Keratinocyte (primary cell): ENCODE data around the gene MRPS35. TPM values are rescaled to one million over a fixed set of nuclear protein-coding genes. Genes with fewer than 3 reads are reported as not detected.

Experiments used
- DNase-seq: peaks from one replicate; pipeline ENCODE4 v3.0.0-alpha.2; 2011; ENCODE audit warnings: low read depth, missing footprints, low spot score
- FAIRE-seq: peaks from 2 replicates; lab custom pipeline; 2011; peaks lifted over from hg19 to GRCh38; lab: Jason Lieb, UNC
- H2AFZ ChIP-seq: 2 replicates; pipeline ENCODE4 v1.6.0; 2012; ENCODE audit warnings: low read length, control low read depth, inconsistent platforms; ENCODE audit not compliant: control insufficient read depth
- H3K27ac ChIP-seq: 2 replicates; pipeline ENCODE4 v1.5.1; 2011; ENCODE audit warnings: low read length; ENCODE audit not compliant: control insufficient read depth, insufficient read depth
- H3K27me3 ChIP-seq: 3 replicates; pipeline ENCODE4 v1.6.0; 2011; ENCODE audit warnings: low read length; ENCODE audit not compliant: control insufficient read depth, insufficient read depth; ENCODE audit errors: extremely low read depth
- H3K36me3 ChIP-seq, 2 experiments: 2 replicates in 1 of 2; 3 replicates in 1 of 2; pipeline ENCODE4 v1.5.1; 2011; ENCODE audit warnings: low read length in 2 of 2, mild to moderate bottlenecking in 1 of 2; ENCODE audit not compliant: control insufficient read depth in 2 of 2, insufficient read depth in 2 of 2; ENCODE audit errors: extremely low read depth in 1 of 2
- H3K4me1 ChIP-seq: 3 replicates; pipeline ENCODE4 v1.5.1; 2011; ENCODE audit warnings: low read length; ENCODE audit not compliant: control insufficient read depth, insufficient read depth; ENCODE audit errors: extremely low read depth
- H3K4me2 ChIP-seq: 3 replicates; pipeline ENCODE4 v1.6.0; 2011; ENCODE audit warnings: low read depth, low read length; ENCODE audit not compliant: control insufficient read depth, insufficient read depth; ENCODE audit errors: extremely low read depth
- H3K4me3 ChIP-seq, 3 experiments: fragments of 200-600 bp in 1 of 3; sonication (generic) in 1 of 3; 2 replicates in 2 of 3; 3 replicates in 1 of 3; pipeline ENCODE4 v1.5.1; 2011 to 2016; ENCODE audit warnings: low read length in 3 of 3, mild to moderate bottlenecking in 3 of 3, control low read depth in 2 of 3, inconsistent platforms in 1 of 3, low read depth in 1 of 3, mixed read lengths in 1 of 3, mixed run types in 1 of 3, moderate library complexity in 1 of 3; ENCODE audit not compliant: control insufficient read depth in 2 of 3, insufficient read depth in 2 of 3; ENCODE audit errors: extremely low read depth in 1 of 3
- H3K79me2 ChIP-seq: 2 replicates; pipeline ENCODE4 v1.6.0; 2012; ENCODE audit warnings: low read length; ENCODE audit not compliant: control insufficient read depth, insufficient read depth
- H3K9ac ChIP-seq: 3 replicates; pipeline ENCODE4 v1.6.0; 2011; ENCODE audit warnings: low read length; ENCODE audit not compliant: control insufficient read depth, insufficient read depth; ENCODE audit errors: extremely low read depth
- H3K9me1 ChIP-seq: 3 replicates; pipeline ENCODE4 v1.6.0; 2011; ENCODE audit warnings: low read length; ENCODE audit not compliant: control insufficient read depth, insufficient read depth; ENCODE audit errors: extremely low read depth
- H3K9me3 ChIP-seq: 2 replicates; pipeline ENCODE4 v1.5.1; 2012; ENCODE audit warnings: low read depth, low read length; ENCODE audit not compliant: control insufficient read depth
- H4K20me1 ChIP-seq: 3 replicates; pipeline ENCODE4 v1.6.0; 2011; ENCODE audit warnings: low read length; ENCODE audit not compliant: control insufficient read depth, insufficient read depth; ENCODE audit errors: extremely low read depth
- EZH2 ChIP-seq: IDR thresholded peaks from one replicate; pipeline ENCODE4 v1.6.1; 2012; ENCODE audit warnings: inconsistent platforms, mild to moderate bottlenecking, low read length, moderate library complexity
- dilution Hi-C: fragments of 300-500 bp; cut with MboI; formaldehyde crosslinking; loops from one replicate; pipeline ENCODE4 v1.7.0; 2020; ENCODE audit warnings: low sequenced_read_pairs; ENCODE audit not compliant: extremely low pct_ligation_motif_present
- polyA minus RNA-seq, 3 experiments: library from RNA; depleted of rRNA, polyadenylated mRNA; stranded (reverse); fragments of >200 nt; gene quantifications; 1 replicate in 1 of 3; 2 replicates in 1 of 3; 3 replicates in 1 of 3; pipeline ENCODE4 v1.2.3, GENCODE V29; 2011
- polyA plus RNA-seq, 5 experiments: library from polyadenylated mRNA; depleted of rRNA in 3 of 5; stranded (reverse) in 3 of 5; stranded (forward) in 1 of 5; unstranded in 1 of 5; fragments of >200 nt; gene quantifications; 1 replicate in 1 of 5; 2 replicates in 3 of 5; 3 replicates in 1 of 5; pipeline versions ENCODE4 v1.2.1 to v1.2.3, GENCODE V29; 2011 to 2012; ENCODE audit warnings: missing spikeins in 2 of 5, low read depth in 1 of 5, low replicate concordance in 1 of 5
- TF ChIP-seq, protein P1 (sequence below), 3 experiments: IDR thresholded peaks in 1 of 3; conservative IDR thresholded peaks in 1 of 3; optimal IDR thresholded peaks in 1 of 3; 2 replicates in 2 of 3; 3 replicates in 1 of 3; pipeline versions ENCODE3 to v1.5.1; 2011; ENCODE audit warnings: low read length in 3 of 3, mild to moderate bottlenecking in 3 of 3, moderate library complexity in 2 of 3, control low read depth in 1 of 3, inconsistent platforms in 1 of 3; ENCODE audit not compliant: insufficient read depth in 2 of 3; ENCODE audit errors: extremely low read depth in 1 of 3

Gene MRPS35
- polyA plus RNA-seq (34.8 to 76.0 TPM (median 60.1 TPM) in 3 replicates), polyA minus RNA-seq (3.7 to 25.3 TPM (median 12.1 TPM) in 3 replicates)
- 27.2 TPM for polyA plus RNA-seq (2011; ENCODE audit: low read depth)
- polyA plus RNA-seq (2011; cell fraction: cytosol; rRNA removed): 39.0 and 65.8 TPM in 2 replicates
- 30.0 and 39.3 TPM in 2 replicates for polyA plus RNA-seq (2011; cell fraction: nucleus; rRNA removed)
- polyA plus RNA-seq (2012; ENCODE audit: low replicate concordance): 32.8 and 39.2 TPM in 2 replicates
- polyA minus RNA-seq (2011; cell fraction: cytosol; rRNA and poly(A)+ RNA removed): 31.3 TPM
- 8.0 and 15.3 TPM in 2 replicates for polyA minus RNA-seq (2011; cell fraction: nucleus; rRNA and poly(A)+ RNA removed)

DNA sequence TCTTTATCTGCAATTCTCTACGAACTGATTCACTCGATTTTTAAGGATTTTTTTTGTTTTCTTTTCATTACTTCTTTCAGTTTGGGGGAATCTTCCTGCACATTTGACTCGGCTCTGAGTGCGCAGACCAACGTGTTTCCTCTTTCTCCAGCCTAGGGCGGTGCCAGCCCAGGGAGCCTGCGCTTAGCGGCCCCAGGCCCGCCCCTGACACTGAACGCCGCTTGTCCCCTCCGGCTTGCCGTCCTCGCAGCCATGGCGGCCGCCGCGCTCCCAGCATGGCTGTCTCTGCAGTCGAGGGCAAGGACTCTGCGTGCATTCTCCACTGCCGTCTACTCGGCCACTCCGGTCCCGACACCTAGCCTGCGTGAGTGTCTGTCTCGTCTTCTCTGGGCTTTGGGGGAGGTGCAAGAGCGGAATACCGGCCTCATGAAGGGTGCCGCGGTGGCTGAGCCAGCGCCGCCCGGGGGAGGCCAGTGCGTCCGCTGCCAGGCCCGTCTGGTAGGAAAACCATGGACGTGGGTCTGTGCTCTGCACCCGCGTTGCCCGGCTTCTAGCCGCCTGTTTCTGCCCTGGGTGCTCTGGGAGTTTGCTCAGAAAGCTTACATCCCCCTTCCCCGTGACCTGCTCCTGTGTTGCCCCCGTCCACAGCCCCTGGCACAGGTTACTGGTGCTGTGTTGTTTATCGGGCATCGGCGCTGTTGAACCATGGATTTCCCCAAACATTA lies at the start of gene MRPS35:
Gene MRPS35 (plus strand): TSS at position 241 of the 725 bp plus-strand sequence. CDS start 12 bp downstream, at position 253.
- Histone ChIP-seq H3K36me3 (peaks cover 2 to 14% of the 10 kb centered on the region in 2 experiments), H3K4me1 (peaks cover 24% of the 10 kb centered on the region), H3K4me3 (peak within 1 kb of the TSS; percentile 80 to 93 (median 91)), H3K27me3 (no peaks in the 10 kb centered on the region), H3K4me2 (peak within 1 kb of the TSS; percentile 99), H3K79me2 (peaks cover 50% of the 10 kb centered on the region), H2AFZ (peak within 1 kb of the TSS; percentile 100), H3K9me3 (no peaks in the 10 kb centered on the region), H3K9ac (peak within 1 kb of the TSS; percentile 98), H3K9me1 (no peaks in the 10 kb centered on the region), H4K20me1 (peaks cover 3% of the 10 kb centered on the region), H3K27ac (peak within 1 kb of the TSS; percentile 96)
- DNase-seq (peak; percentile 36), FAIRE-seq (peak; percentile 26)
- dilution Hi-C loops: no loop called here
- TF ChIP-seq EZH2: no peak
- TF ChIP-seq, protein P1, sequence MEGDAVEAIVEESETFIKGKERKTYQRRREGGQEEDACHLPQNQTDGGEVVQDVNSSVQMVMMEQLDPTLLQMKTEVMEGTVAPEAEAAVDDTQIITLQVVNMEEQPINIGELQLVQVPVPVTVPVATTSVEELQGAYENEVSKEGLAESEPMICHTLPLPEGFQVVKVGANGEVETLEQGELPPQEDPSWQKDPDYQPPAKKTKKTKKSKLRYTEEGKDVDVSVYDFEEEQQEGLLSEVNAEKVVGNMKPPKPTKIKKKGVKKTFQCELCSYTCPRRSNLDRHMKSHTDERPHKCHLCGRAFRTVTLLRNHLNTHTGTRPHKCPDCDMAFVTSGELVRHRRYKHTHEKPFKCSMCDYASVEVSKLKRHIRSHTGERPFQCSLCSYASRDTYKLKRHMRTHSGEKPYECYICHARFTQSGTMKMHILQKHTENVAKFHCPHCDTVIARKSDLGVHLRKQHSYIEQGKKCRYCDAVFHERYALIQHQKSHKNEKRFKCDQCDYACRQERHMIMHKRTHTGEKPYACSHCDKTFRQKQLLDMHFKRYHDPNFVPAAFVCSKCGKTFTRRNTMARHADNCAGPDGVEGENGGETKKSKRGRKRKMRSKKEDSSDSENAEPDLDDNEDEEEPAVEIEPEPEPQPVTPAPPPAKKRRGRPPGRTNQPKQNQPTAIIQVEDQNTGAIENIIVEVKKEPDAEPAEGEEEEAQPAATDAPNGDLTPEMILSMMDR (optimal IDR thresholded peaks at IDR 0.05 in 1 of 3, IDR thresholded peaks at IDR 0.05 in 1 of 3, conservative IDR thresholded peaks at IDR 0.05 in 1 of 3; ENCODE audit: extremely low read depth in 1 of 3, insufficient read depth in 2 of 3, low read length in 3 of 3): no peak

DNA sequence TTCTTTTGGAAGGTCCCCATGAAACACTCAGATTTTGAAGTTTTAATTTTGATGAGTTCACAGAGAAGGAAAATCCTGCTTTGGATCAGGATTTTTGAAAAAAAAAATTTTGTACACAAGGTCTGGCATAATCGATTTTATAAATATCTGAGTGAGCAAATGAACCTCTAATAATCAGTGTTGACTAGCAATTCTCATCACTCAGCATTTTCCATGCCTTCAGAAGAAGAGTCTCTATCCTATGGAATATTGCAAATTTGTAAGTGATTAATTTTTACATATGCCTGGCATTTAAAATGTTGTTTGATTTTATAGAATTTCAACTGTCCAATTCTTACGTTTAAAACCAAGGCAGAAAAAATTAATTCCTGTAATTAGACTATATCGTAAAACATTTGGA lies 44.9 kb upstream of the MRPS35 start:
- TF ChIP-seq, protein P1 (optimal IDR thresholded peaks at IDR 0.05 in 1 of 3, IDR thresholded peaks at IDR 0.05 in 1 of 3, conservative IDR thresholded peaks at IDR 0.05 in 1 of 3; ENCODE audit: extremely low read depth in 1 of 3, insufficient read depth in 2 of 3, low read length in 3 of 3): no peak
- no peak for TF ChIP-seq EZH2
- DNase-seq (no peak), FAIRE-seq (no peak)
- H4K20me1 ChIP-seq: no peaks in the 10 kb centered on the region
- no peaks in the 10 kb centered on the region for H3K79me2 ChIP-seq
- no peak overlapping the region for H2AFZ ChIP-seq
- no peaks in the 10 kb centered on the region for H3K27me3 ChIP-seq
- no peaks in the 10 kb centered on the region for H3K9me1 ChIP-seq
- no peaks in the 10 kb centered on the region for H3K9me3 ChIP-seq
- H3K9ac ChIP-seq: no peak overlapping the region
- H3K4me3 ChIP-seq: no peak overlapping the region
- no peaks in the 10 kb centered on the region for H3K4me1 ChIP-seq
- no peak overlapping the region for H3K27ac ChIP-seq
- dilution Hi-C loops: no loop called here
- peaks cover 30 to 31% of the 10 kb centered on the region in 2 experiments for H3K36me3 ChIP-seq
- H3K4me2 ChIP-seq: no peak overlapping the region
